Measurements from ENCODE around the gene MAP3K8. TPM values are rescaled to one million over a fixed set of nuclear protein-coding genes. Genes with fewer than 3 reads are reported as not detected.

MAP3K8 gene
- total RNA-seq, 1 experiment from 2014 or later, result 13.8 TPM

GRCh38 chr10:30434273-30435072, 489 bp downstream of the MAP3K8 start (continued):
- no peak; the same call in 1 of the 2 replicates for TF ChIP-seq ZBTB43 (CRISPR knock-in tag; IDR thresholded peaks at IDR 0.05)
- TF ChIP-seq ZNF232 (CRISPR knock-in tag; IDR thresholded peaks at IDR 0.05), result no peak
- TF ChIP-seq HMGXB4 (CRISPR knock-in tag; IDR thresholded peaks at IDR 0.05), result peak; percentile 86
- no peak for TF ChIP-seq ZNF425 (CRISPR knock-in tag; conservative IDR thresholded peaks at IDR 0.05)
- TF ChIP-seq, protein P1, sequence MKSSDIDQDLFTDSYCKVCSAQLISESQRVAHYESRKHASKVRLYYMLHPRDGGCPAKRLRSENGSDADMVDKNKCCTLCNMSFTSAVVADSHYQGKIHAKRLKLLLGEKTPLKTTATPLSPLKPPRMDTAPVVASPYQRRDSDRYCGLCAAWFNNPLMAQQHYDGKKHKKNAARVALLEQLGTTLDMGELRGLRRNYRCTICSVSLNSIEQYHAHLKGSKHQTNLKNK (CRISPR knock-in tag; IDR thresholded peaks at IDR 0.05), result no peak
- TF ChIP-seq NFYB (CRISPR knock-in tag; conservative IDR thresholded peaks at IDR 0.05; ENCODE audit: low read depth), result no peak
- TF ChIP-seq GRHL2 (CRISPR knock-in tag; IDR thresholded peaks at IDR 0.05; ENCODE audit: insufficient replicate concordance, severe bottlenecking), result no peak
- TF ChIP-seq TP53 (CRISPR knock-in tag; IDR thresholded peaks at IDR 0.05), result no peak
- no peak for TF ChIP-seq ATF1 (CRISPR knock-in tag; IDR thresholded peaks at IDR 0.05)
- peak; percentile 28; the same call in 1 of the 2 replicates for TF ChIP-seq SMAD3 (CRISPR knock-in tag; IDR thresholded peaks at IDR 0.05; ENCODE audit: borderline replicate concordance)
- TF ChIP-seq PRDM15 (CRISPR knock-in tag; IDR thresholded peaks at IDR 0.05), result no peak
- TF ChIP-seq CREM (CRISPR knock-in tag; IDR thresholded peaks at IDR 0.05), result no peak
- TF ChIP-seq CREB1 (CRISPR knock-in tag; IDR thresholded peaks at IDR 0.05), result no peak
- no peak; the same call in 1 of the 2 replicates for TF ChIP-seq GABPB1 (CRISPR knock-in tag; IDR thresholded peaks at IDR 0.05)
- no peak for TF ChIP-seq HMGA2 (CRISPR knock-in tag; IDR thresholded peaks at IDR 0.05)
- TF ChIP-seq, protein P2, sequence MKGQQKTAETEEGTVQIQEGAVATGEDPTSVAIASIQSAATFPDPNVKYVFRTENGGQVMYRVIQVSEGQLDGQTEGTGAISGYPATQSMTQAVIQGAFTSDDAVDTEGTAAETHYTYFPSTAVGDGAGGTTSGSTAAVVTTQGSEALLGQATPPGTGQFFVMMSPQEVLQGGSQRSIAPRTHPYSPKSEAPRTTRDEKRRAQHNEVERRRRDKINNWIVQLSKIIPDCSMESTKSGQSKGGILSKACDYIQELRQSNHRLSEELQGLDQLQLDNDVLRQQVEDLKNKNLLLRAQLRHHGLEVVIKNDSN (CRISPR knock-in tag; IDR thresholded peaks at IDR 0.05), result no peak
- no peak for TF ChIP-seq OVOL2 (CRISPR knock-in tag; IDR thresholded peaks at IDR 0.05; ENCODE audit: borderline replicate concordance)
- no peak for TF ChIP-seq RELA (CRISPR knock-in tag; IDR thresholded peaks at IDR 0.05; ENCODE audit: borderline replicate concordance)
- no peak for TF ChIP-seq ESRRA (CRISPR knock-in tag; IDR thresholded peaks at IDR 0.05; ENCODE audit: borderline replicate concordance)
- TF ChIP-seq MAX (CRISPR knock-in tag; IDR thresholded peaks at IDR 0.05), result peak; percentile 51; the same call in 1 of the 2 replicates
- TF ChIP-seq ZNF121 (CRISPR knock-in tag; IDR thresholded peaks at IDR 0.05), result peak; percentile 94
- no peak for TF ChIP-seq GTF2I (CRISPR knock-in tag; conservative IDR thresholded peaks at IDR 0.05)
- TF ChIP-seq CDX4 (CRISPR knock-in tag; IDR thresholded peaks at IDR 0.05; ENCODE audit: borderline replicate concordance), result no peak
- no peak for TF ChIP-seq ELF4 (CRISPR knock-in tag; IDR thresholded peaks at IDR 0.05; ENCODE audit: low read depth)
- no peak for TF ChIP-seq SOX15 (CRISPR knock-in tag; IDR thresholded peaks at IDR 0.05)
- TF ChIP-seq, protein P3, sequence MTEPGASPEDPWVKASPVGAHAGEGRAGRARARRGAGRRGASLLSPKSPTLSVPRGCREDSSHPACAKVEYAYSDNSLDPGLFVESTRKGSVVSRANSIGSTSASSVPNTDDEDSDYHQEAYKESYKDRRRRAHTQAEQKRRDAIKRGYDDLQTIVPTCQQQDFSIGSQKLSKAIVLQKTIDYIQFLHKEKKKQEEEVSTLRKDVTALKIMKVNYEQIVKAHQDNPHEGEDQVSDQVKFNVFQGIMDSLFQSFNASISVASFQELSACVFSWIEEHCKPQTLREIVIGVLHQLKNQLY (CRISPR knock-in tag; IDR thresholded peaks at IDR 0.05), result no peak
